ENCODE measurements around the gene KHDRBS2.
"Not testable (repeated sequence)": the region's sequence is repeated elsewhere in the genome, so short reads cannot be mapped to it uniquely, and the experiment has no call there.

The KHDRBS2 gene

DNA sequence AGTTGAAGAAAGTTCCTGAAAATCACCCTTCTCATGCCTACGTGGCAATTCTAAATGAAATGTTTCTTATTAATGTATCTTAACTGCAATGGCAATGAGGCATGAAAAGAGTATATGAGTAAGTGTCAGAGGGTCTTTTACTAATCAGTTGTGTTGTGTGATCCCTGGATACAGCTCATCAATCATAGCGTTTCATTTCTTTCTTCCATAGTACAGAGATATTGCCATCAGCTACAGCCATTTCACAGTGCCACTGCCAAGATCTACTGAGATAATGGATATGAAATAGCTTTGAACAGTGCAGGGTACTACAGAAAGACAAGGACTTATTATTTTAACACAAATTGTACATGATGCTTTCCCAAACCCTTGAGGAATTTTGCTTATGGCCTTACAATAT is 450.8 kb downstream of the KHDRBS2 start:
- no peak for DNase-seq

DNA sequence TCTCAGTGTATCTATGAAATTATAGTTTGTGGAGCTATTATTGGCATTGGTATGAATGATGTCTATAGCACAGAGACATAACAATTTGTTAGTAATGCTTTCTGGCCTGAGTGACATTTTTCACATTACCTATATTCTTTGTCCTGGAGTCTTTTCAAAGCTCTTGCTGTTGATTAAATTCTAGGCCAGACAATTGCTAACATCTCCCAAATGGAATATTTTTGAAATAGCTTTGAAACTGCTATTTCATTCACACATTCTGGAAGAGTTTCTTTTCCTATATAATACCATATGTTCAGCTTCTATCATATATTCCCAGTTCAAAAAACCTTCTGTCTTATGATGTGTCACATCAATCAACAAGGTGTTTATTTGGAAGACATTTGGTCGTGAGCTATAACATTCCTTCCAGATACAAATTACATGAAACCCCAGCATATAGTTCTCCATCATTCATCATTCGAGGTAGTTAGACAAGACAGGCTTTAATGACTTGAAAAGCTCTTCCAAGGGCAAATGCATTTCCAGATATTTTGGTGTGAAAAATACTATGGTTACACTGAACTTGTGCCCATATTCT is 452.8 kb downstream of the KHDRBS2 start:
- DNase-seq = no peak

DNA sequence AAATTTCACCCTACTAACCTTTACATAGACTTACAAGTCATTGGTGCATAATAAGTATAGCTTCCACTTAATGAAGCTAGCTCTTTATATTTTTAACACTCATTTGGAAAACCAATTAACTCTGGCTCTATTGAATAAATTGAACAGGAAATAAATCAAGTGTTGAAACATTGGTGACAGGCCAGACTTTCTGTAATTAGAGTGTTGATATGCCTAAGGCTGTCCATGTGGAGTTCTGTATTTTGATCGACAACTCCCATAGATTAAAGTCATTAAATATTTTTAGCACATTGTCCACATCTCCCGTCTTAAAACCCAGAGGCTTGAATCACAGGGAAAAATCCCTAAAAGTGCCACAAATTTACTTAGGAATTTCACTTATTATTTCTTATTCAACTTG is 468.3 kb downstream of the KHDRBS2 start:
- no peak for DNase-seq

DNA sequence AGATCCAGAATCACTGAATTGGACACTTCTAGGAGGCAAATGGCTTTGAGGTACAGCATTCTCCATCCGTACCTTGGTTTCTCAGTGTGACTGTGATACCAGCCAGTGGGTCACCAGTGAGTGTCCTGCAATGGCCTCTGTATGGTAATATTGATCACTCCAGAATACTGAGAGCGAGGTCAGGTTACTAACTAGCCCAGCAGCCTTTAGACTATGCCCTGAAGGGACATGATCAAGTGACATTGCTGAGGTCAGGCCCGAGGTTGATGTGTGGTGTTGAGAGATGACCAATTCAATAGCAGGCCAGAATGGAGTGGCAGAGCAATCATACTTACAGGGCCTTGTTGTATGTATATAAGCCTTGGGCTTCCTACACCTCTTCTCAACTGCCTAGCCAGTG is 476.0 kb downstream of the KHDRBS2 start:
- no peak for DNase-seq

DNA sequence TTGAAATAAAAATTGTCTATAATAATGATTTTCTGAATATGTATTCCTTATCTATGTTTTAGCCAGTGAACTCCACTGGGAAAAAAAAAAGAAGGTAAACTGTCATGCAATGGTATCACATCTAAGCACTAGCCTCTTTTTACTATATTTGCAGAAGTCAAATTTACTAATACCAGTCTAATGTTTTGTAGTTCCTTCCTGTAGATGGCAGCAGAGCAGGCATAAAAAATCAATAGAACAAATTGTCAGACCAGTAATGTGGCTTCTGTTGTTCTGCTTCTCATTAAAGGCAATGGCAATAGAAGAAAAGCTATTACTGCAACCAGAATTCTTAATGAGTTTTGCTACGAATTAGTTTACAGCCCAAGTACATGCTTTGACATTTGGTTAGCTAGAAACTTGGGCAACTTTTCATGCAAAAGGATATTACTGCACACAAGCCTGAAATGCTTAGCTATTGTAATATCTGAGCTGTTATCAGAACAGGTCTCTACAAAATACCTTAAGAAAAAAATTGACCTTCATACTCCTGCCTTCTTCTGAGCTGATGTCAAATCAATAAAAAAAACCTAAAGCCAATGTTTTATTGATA is 476.9 kb downstream of the KHDRBS2 start:
- DNase-seq = peak; percentile 57 to 63

DNA sequence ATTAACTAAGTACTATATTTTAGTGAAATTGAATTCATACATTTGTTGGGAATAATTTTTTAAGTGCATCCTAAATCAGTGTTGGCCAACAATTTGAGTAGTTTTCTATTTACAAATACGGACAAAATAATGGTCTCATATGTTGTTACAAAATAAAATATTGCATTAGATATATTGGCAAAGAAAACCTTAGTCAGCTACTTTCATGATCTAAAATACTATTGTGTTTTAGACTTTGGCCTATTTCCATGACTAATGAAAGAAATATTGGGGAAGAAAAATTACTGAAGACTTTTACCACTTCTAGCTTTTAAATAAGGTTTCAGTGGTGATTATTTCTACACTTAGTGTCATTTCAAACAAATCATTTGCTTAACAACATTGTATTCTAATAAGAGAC is 498.0 kb downstream of the KHDRBS2 start:
- no peak for DNase-seq

DNA sequence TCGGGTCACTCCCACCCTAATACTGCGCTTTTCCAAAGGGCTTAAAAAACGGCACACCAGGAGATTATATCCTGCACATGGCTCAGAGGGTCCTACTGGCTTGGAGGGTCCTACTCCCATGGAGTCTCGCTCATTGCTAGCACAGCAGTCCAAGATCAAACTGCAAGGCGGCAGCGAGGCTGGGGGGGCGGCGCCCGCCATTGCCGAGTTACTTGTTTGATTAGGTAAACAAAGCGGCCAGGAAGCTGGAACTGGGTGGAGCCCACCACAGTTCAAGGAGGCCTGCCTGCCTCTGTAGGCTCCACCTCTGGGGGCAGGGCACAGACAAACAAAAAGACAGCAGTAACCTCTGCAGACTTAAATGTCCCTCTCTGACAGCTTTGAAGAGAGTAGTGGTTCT is 516.6 kb downstream of the KHDRBS2 start:
- not testable (repeated sequence) for DNase-seq

DNA sequence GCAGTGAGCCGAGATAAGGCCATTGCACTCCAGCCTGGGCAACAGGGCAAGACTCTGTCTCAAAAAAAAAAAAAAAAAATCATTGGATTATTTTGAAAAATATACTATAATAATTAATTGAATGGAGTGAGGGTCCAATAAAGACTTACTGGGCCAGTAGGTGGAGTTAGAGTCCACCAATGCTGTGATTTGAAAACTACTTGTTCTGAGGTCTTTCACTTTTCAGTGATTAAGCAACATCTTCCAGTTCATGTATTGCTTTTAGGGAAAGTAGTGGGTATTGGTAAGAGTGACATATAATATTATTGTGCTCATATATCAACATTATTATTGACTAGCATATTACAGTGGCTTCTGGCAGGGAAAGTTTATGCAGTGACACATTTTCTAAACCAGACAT is 530.3 kb downstream of the KHDRBS2 start:
- no peak for DNase-seq

DNA sequence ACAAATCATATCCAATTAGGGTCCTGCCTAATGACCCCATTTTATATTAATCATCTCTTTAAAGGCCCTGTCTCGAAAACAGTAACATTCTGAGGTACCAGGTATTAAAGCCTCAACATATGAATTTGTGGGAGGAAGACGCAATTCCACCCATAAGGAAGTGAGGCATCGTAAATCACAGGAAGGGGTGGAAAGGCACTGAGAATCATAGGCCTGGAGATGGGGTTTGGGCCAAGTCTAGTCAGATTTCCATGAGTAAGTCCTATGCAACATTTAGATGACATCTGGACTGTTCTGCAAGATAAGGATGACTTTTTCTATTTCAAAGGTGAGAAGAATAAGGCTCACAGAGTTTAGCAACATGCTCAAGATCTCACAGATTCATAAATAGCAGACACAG is 534.0 kb downstream of the KHDRBS2 start:
- no peak for DNase-seq

DNA sequence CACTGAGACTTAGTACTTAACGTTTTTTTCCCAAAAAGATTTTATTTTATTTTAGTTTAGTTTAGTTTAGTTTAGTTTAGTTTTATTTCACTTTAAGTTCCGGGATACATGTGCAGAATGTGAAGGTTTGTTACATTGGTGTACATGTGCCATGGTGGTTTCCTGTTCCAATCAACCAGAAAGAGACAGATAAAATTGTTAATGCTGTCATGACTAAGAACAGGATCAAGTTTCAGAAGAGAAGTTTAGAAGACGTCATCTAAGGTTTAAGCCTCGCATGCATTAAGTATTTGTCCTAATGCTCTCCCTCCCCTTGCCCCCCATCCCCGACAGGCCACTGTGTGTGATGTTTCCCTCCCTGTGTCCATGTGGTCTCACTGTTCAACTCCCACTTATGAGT is 540.0 kb downstream of the KHDRBS2 start:
- no peak for DNase-seq

DNA sequence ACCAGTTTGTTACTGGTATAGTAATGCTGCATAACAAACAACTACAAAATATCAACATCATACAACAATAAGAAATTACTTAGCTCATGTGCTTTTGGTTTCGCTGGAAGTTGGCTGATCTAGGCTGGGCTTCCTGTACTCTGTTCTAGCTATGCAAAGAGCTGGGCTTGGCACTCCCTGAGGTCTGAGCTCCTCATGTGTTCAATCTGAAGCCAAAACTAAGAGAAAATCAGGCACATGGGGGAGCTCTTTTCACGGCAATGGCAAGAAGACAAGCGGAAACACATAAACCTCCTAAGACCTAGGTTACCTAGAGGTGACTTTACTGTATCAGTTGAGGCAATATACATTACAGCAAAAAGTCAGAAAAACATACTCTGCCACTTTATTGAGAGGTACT is 574.2 kb downstream of the KHDRBS2 start:
- no peak for DNase-seq

DNA sequence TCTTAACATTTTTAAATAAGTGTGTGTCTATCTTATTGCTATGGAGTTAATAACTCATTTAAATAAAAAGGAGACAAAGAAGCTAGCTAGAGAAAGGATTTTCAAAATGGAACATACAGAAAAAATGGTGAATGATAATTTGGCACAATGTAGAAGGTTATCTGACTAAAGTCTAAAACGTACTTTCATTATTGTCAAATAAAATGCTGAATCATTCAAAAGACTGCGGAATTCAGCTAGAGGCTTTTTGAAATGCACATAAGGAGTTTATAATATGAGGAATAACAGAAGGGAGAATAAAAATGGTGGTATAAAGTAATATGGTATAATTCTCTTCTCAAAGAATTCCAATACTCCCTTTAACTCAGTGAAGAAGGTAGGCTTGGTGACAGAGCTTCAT is 597.9 kb downstream of the KHDRBS2 start:
- no peak for DNase-seq

DNA sequence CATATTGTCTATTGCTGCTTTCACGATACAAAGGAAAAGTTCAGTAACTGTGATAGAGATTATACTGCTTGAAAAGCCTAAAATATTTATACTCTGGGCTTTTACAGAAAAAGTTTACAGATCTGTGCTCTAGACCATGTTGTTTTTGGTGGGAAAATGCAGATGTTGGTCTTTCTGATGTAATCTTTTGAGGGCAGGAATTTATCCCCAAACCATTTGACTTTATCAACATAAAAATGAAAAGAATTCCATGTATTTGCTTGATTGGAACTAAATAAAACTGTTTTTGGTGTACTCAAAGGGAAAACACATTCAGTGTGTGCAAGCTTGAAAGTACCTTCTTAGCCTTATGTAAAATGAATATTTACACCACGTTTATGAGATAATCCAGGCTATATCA is 603.5 kb downstream of the KHDRBS2 start:
- no peak for DNase-seq

DNA sequence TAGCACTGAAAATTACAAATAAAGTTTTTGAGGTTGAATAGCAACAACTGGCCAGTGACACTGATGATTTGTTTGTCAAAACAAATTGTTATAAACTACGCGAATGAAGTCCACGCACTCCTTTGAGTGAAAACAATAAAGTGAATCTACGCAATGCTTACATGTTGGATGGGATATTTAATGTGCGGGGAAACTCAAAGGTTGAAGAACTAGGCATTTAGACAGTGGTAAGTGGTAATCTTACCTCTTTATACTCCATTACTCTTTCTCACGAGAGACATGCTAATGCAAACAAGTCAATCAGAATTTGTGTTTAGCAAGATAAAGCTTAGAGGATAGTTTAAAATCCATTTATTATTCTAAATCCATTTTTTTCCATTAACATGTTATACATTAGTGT is 606.4 kb downstream of the KHDRBS2 start:
- no peak for DNase-seq

DNA sequence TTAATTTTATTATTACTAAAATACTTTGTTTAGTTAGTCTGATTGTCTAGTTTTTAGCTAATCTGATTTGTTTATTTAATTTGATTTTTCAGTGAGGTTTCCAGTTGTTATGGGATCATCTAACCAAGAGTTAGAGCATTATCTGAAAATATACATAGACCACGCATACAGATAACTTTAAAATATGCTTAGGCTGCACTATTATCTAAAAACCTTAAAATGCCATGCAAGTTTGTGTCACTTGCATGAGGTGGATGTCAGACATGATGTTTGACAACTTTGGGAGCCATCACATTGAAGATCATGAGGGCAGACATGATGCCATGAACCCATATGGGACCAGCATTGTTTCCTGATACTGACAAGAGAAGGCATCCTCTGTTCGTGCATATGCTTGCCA is 610.3 kb downstream of the KHDRBS2 start:
- no peak for DNase-seq

DNA sequence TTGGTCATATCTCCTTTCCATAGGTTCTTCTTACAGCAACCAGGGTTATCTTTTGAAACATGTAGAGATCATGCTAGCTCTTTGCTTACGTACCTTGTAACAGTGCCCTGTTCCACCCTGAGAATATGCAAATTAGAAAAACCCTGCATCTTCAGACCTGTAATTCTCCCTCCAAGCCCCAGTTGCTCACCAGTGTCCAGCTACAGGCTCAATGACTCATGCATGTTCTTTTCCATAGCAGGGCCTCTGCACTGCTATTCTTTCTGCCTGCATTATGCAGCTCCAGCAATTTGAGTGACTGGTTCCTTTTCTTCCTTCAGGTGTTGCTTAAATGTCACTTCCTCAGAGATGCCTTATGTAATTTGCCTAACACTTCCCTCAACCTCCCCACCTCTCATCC is 636.2 kb downstream of the KHDRBS2 start:
- no peak for DNase-seq

DNA sequence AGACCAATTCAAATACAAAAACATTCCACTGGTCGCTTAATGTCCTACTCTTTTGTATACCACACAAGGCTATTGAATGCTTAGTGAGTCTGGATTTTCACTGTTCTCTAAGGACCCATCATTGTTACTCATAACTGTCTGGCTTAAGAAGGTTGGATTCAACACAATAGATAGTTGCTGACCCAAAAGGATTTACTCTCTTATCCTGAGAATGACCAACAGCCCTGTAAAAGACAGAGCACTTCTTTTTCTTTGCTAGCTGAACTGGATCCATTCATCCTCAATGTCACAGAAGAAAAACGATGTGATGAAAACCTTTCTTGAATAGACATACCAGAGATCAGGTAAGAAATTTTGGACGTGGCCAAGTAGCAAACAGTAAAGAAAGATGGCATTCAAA is 645.6 kb downstream of the KHDRBS2 start:
- no peak for DNase-seq

Measured in AML-193 (cell line).